Activated CD8-positive, alpha-beta memory T cell treated with anti-CD3 and anti-CD28 coated beads for 48 hours (primary cell): ENCODE measurements around the gene CARS1.

ENCODE experiments used
- DNase-seq, 3 experiments: peaks; one replicate each; pipeline ENCODE4 v3.0.0-alpha.2; 2020; ENCODE audit warnings: low read depth in 2 of 3, low spot score in 2 of 3

CARS1 gene

GRCh38 chr11:2994336-2994730 lies 62.9 kb downstream of the CARS1 start:
- DNase-seq = no peak

- no peak for DNase-seq
Measured at GRCh38 chr11:2992997-2993325, 64.3 kb downstream of the CARS1 start.

- DNase-seq = peak; percentile 82 to 89 (median 87)
Measured at GRCh38 chr11:2992234-2992996, 64.8 kb downstream of the CARS1 start, which contains the start of gene NAP1L4. NAP1L4 (minus strand) TSS chr11:2992329; CDS start chr11:2979220, 13,109 bp downstream.

- peak in 1 of 3 experiments; percentile 43 for DNase-seq
Measured at GRCh38 chr11:2991452-2992233, 65.6 kb downstream of the CARS1 start.

GRCh38 chr11:2990617-2991451 lies 66.4 kb downstream of the CARS1 start:
- DNase-seq = no peak

- DNase-seq = no peak
Measured at GRCh38 chr11:2989551-2989950, 67.7 kb downstream of the CARS1 start.

- no peak for DNase-seq
Measured at GRCh38 chr11:2989006-2989405, 68.2 kb downstream of the CARS1 start.

- DNase-seq = no peak
Measured at GRCh38 chr11:2987881-2988861, 69.1 kb downstream of the CARS1 start.

- DNase-seq = no peak
Measured at GRCh38 chr11:2983908-2984307, 73.3 kb downstream of the CARS1 start.

GRCh38 chr11:2982214-2982613 lies 75.0 kb downstream of the CARS1 start:
- DNase-seq = no peak

- no peak for DNase-seq
Measured at GRCh38 chr11:2981130-2981529, 76.1 kb downstream of the CARS1 start.

GRCh38 chr11:2980168-2980840 lies 76.9 kb downstream of the CARS1 start:
- DNase-seq = no peak

GRCh38 chr11:2977113-2977512 lies 80.1 kb downstream of the CARS1 start:
- no peak for DNase-seq

GRCh38 chr11:2976294-2977063 lies 80.7 kb downstream of the CARS1 start:
- DNase-seq = no peak

- DNase-seq = no peak
Measured at GRCh38 chr11:2975594-2975993, 81.6 kb downstream of the CARS1 start.

GRCh38 chr11:2974272-2974671 lies 83.0 kb downstream of the CARS1 start:
- no peak for DNase-seq

GRCh38 chr11:2968341-2968900 lies 88.8 kb downstream of the CARS1 start:
- no peak for DNase-seq

- DNase-seq = no peak
Measured at GRCh38 chr11:2964782-2965181, 92.4 kb downstream of the CARS1 start.

GRCh38 chr11:2963761-2964160 lies 93.5 kb downstream of the CARS1 start:
- no peak for DNase-seq
